Measurements from ENCODE around the gene SLC35D2. TPM values are rescaled to one million over a fixed set of nuclear protein-coding genes. Genes with fewer than 3 reads are reported as not detected.
"Not testable (repeated sequence)": the region's sequence is repeated elsewhere in the genome, so short reads cannot be mapped to it uniquely, and the experiment has no call there.

Gene SLC35D2
- total RNA-seq, 1 donor from 2014 or later = 10.8 TPM

- DNase-seq = no peak
These were observed 16.8 kb upstream of the SLC35D2 start for GRCh38 chr9:96400132-96400910.

GRCh38 chr9:96399325-96399633 is 15.8 kb upstream of the SLC35D2 start:
- no peak for DNase-seq

GRCh38 chr9:96398582-96399324 is 15.2 kb upstream of the SLC35D2 start:
- no peak for DNase-seq

GRCh38 chr9:96395964-96396363 is 12.5 kb upstream of the SLC35D2 start:
- no peak for DNase-seq

GRCh38 chr9:96394832-96395496 is 11.5 kb upstream of the SLC35D2 start:
- DNase-seq = no peak

GRCh38 chr9:96392263-96392662 is 8.8 kb upstream of the SLC35D2 start:
- no peak for DNase-seq

GRCh38 chr9:96391021-96391765 is 7.7 kb upstream of the SLC35D2 start:
- DNase-seq = peak; percentile 34

GRCh38 chr9:96388144-96388543 is 4.6 kb upstream of the SLC35D2 start:
- no peak for DNase-seq

- DNase-seq = no peak
These were observed 2.6 kb upstream of the SLC35D2 start for GRCh38 chr9:96386157-96386556.

- no peak for DNase-seq
These were observed 709 bp downstream of the SLC35D2 start for GRCh38 chr9:96382839-96383164.

- no peak for DNase-seq
These were observed 1.3 kb downstream of the SLC35D2 start for GRCh38 chr9:96382175-96382574.

- no peak for DNase-seq
These were observed 1.8 kb downstream of the SLC35D2 start for GRCh38 chr9:96381696-96382095.

- DNase-seq = no peak
These were observed 2.4 kb downstream of the SLC35D2 start for GRCh38 chr9:96381125-96381524.

GRCh38 chr9:96379461-96379860 is 4.0 kb downstream of the SLC35D2 start:
- peak; percentile 7 for DNase-seq

GRCh38 chr9:96378187-96378586 is 5.3 kb downstream of the SLC35D2 start:
- no peak for DNase-seq

GRCh38 chr9:96376891-96377874 is 6.3 kb downstream of the SLC35D2 start:
- DNase-seq = peak; percentile 14

- DNase-seq = not testable (repeated sequence)
These were observed 8.0 kb downstream of the SLC35D2 start for GRCh38 chr9:96375507-96375906.

GRCh38 chr9:96367943-96368342 is 15.6 kb downstream of the SLC35D2 start:
- DNase-seq = no peak

GRCh38 chr9:96363175-96363967 is 20.1 kb downstream of the SLC35D2 start:
- DNase-seq = no peak

- DNase-seq = not testable (repeated sequence)
These were observed 21.4 kb downstream of the SLC35D2 start for GRCh38 chr9:96362119-96362518.

GRCh38 chr9:96361668-96362067 is 21.8 kb downstream of the SLC35D2 start:
- no peak for DNase-seq
